SK-N-MC (cell line): ENCODE measurements around the gene STRN.

Source experiments
- EZH2 ChIP-seq: fragments of 200-600 bp; sonication (generic); IDR thresholded peaks from one replicate; pipeline ENCODE4 v1.6.1; 2017; ENCODE audit warnings: antibody characterized with exemption
- POLR2AphosphoS5 ChIP-seq: IDR thresholded peaks from 2 replicates; pipeline ENCODE4 v1.6.1; 2012; ENCODE audit warnings: mild to moderate bottlenecking, low read depth, low read length, borderline replicate concordance

GRCh38 chr2:36811071-36811470, 155.3 kb downstream of the STRN start:
- no peak for TF ChIP-seq EZH2
- TF ChIP-seq POLR2AphosphoS5: no peak
